Stomach (tissue), 4 donors: ENCODE measurements around the gene AKT2.

ENCODE experiments used
- POLR2AphosphoS5 ChIP-seq, 3 donors: sonication (generic); formaldehyde crosslinking; IDR thresholded peaks; one replicate each; pipeline ENCODE4 v1.6.1; 2016; ENCODE audit warnings: antibody characterized with exemption in 3 of 3
- TF ChIP-seq, protein P1 (sequence below), 7 experiments: fragments of 450-650 bp in 4 of 7; fragments of 200-600 bp in 3 of 7; sonication (generic) in 3 of 7; IDR thresholded peaks; one replicate each; pipeline ENCODE4 v1.5.1; 2016 to 2019; ENCODE audit warnings: antibody characterized with exemption in 7 of 7, control low read depth in 2 of 7, mild to moderate bottlenecking in 1 of 7

GRCh38 chr19:40249781-40250180 lies 35.4 kb downstream of the AKT2 start:
- TF ChIP-seq, protein P1, sequence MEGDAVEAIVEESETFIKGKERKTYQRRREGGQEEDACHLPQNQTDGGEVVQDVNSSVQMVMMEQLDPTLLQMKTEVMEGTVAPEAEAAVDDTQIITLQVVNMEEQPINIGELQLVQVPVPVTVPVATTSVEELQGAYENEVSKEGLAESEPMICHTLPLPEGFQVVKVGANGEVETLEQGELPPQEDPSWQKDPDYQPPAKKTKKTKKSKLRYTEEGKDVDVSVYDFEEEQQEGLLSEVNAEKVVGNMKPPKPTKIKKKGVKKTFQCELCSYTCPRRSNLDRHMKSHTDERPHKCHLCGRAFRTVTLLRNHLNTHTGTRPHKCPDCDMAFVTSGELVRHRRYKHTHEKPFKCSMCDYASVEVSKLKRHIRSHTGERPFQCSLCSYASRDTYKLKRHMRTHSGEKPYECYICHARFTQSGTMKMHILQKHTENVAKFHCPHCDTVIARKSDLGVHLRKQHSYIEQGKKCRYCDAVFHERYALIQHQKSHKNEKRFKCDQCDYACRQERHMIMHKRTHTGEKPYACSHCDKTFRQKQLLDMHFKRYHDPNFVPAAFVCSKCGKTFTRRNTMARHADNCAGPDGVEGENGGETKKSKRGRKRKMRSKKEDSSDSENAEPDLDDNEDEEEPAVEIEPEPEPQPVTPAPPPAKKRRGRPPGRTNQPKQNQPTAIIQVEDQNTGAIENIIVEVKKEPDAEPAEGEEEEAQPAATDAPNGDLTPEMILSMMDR (IDR thresholded peaks at IDR 0.05): no peak
- TF ChIP-seq POLR2AphosphoS5 (IDR thresholded peaks at IDR 0.05): no peak
